Measurements from ENCODE around the gene HIPK2.

HIPK2 gene

GRCh38 chr7:139750459-139751095, 27.2 kb downstream of the HIPK2 start:
- no peak for DNase-seq

- DNase-seq = no peak
Measured at GRCh38 chr7:139749545-139749944, 28.3 kb downstream of the HIPK2 start.

GRCh38 chr7:139748941-139749340, 28.9 kb downstream of the HIPK2 start:
- DNase-seq = no peak

DNA sequence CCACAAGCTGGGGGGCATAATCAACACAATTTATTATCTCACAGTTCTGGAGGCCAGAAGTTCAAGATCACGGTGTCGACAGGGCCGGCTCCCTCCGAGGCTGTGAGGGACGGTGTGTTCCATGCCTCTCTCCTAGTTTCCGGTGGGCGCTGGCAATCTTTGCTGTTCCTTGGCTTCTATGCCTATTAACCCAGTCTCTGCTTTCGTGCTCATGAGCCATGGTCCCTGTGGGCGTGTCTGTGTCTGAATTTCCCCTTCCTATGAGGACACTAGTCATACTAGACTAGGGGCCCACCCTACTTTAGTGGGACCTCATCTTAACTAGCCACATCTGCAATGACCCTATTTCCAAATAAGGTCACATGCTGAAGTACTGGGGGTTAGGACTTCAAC, 29.4 kb downstream of the HIPK2 start:
- DNase-seq = no peak

GRCh38 chr7:139747662-139748372, 30.0 kb downstream of the HIPK2 start:
- DNase-seq = no peak

- DNase-seq = no peak
Measured at GRCh38 chr7:139746652-139747051, 31.1 kb downstream of the HIPK2 start.

GRCh38 chr7:139745678-139746143, 32.1 kb downstream of the HIPK2 start:
- DNase-seq = no peak

- no peak for DNase-seq
Measured at GRCh38 chr7:139744768-139745677, 32.8 kb downstream of the HIPK2 start.

GRCh38 chr7:139743967-139744767, 33.6 kb downstream of the HIPK2 start:
- DNase-seq = no peak

DNA sequence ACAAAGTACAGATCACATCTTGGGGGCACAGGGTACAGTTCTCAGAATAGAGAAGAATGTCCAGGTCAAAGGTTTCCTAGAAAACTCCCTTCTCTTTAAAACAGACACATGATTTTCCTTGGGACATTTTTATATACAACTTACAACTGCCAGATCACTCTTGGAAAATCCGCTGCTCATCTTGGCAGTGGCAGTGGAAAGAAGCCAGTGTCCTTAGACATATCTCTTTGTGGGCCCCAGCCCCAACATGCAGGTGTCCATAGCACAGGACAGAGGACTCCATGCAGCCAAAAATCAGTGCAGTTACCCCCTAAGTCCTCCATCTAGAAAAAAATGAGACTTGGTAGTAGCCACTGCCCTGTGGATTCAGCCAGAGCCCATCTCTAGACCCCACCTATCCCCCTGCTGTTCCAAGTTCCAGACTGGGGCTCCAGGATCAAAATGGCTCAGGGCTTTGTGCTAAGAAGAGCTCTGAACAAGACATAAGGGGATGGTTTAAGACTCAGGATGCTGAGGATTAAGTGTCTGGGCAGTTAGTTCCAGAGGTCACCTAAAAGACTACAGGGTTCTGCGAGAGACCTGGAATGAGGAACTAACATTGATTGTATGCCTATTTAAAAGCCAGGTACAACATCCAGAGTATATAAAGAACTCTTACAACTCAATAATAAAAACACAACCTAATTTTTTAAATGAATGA, 34.4 kb downstream of the HIPK2 start:
- DNase-seq = no peak

DNA sequence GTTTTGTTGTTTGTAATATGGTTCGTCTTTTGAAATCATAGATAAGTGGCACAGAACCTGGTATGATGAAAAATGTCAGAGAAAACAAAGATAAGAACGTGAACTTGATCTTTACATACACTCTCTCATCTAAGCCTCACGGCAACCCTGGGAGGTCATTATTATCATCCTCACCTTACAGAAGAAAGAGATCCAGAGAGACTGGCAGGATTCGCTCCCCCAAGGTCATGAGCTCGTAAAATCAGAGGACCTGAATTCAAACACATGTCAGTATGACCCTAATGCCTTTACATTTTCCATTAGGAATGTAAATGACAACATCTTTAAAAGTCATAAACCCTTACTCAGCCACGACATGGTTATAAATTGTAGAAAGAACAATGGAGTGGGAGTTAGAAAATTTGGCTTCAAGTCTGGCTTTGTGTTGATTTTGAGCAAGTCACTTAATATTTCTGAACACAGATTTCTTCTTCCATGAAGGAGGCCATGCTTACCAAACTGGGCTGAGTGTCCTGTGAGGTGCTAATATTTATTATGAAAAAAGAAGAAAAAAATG, 35.9 kb downstream of the HIPK2 start:
- DNase-seq = no peak

- no peak for DNase-seq
Measured at GRCh38 chr7:139741239-139741638, 36.6 kb downstream of the HIPK2 start.

DNA sequence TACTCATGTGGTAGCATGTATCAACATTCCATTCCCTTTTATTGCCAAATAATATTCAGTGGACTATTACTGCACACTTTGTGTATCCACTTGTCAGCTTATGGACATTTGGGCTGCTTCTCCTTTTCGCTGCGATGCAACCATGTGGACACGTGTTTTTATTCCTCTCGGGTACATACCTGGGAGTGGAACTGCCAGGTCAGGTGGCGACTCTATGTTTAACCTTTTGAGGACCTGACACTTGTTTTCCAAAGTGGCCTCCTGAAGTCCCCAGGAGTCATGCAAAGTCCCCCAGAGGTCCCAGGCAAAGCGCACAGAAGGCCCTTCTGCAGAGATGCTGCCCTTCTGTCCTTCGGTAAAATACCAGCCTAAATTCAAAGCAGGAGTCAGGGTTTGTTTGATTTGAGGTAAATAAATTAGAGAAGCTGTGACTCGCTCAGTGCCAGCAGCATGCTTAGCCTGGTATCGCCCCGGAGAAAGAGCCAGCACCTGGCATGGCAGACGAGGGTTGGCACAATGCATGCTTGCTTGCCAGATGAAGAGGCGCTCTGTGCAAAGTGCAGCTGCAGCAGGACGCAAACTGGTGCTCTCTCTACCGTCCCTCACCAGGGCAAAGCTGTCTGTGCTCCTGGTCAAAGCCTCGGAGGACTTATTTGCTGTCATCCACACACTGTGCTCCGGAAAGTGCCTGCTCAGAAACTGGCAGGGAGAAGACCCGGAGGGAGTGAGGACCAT, 37.8 kb downstream of the HIPK2 start:
- no peak for DNase-seq

GRCh38 chr7:139738772-139739171, 39.0 kb downstream of the HIPK2 start:
- DNase-seq = no peak

GRCh38 chr7:139738101-139738489, 39.7 kb downstream of the HIPK2 start:
- DNase-seq = no peak

- DNase-seq = no peak
Measured at GRCh38 chr7:139737221-139738100, 40.3 kb downstream of the HIPK2 start.

DNA sequence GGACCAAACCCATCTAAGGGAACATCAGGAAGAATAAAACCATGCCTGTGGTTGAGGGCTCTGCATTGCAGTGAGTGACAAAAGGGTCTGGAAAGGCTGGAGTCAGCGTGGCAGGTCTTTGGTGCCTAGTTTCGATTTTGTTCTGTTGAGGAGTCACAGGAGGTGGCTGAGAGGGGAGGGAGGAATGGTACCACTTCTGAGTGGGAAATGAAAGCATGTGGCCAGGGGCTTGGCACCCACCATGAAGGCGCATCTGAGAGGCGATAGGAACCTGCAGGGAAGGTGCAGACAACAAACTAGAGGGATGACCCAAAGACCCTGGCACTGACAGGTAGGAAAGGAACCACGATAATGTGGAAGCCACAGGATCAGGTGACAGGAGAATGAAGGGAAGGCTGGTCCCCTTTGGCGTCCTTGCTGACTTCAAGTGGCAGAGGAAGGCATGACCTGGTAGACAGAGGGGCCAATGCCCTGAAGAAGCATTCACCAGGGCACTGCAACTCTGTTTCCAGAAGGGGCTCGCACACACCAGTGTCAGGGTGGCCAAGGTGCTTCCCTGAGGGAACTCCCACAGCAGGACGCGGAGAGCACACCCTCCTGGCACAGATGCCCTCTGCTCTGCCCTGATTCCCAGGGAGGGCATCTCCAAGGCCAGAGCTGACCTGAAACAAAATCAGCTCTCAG, 41.7 kb downstream of the HIPK2 start:
- no peak for DNase-seq

DNA sequence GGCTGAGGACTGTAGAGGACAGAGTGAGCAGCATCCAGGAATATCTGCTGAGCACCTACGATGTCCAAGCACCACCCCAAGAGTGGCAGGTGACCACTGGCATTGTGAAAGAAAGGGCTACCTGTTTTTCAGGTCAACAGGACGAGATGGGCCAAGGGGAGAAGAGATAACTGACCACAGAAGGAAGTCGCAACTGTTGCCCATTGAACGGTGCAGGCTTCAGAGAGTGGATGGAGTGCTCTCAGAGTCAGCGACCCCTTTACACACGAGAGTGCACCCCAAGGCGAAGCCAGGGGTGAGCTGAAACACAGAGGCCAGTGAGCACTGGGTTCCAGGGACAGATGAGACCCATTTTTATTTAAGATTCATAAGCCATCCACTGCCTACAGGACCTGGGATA, 42.3 kb downstream of the HIPK2 start:
- no peak for DNase-seq

GRCh38 chr7:139734395-139734794, 43.4 kb downstream of the HIPK2 start:
- no peak for DNase-seq
